ENCODE measurements around the gene EYA2.

The EYA2 gene

DNA sequence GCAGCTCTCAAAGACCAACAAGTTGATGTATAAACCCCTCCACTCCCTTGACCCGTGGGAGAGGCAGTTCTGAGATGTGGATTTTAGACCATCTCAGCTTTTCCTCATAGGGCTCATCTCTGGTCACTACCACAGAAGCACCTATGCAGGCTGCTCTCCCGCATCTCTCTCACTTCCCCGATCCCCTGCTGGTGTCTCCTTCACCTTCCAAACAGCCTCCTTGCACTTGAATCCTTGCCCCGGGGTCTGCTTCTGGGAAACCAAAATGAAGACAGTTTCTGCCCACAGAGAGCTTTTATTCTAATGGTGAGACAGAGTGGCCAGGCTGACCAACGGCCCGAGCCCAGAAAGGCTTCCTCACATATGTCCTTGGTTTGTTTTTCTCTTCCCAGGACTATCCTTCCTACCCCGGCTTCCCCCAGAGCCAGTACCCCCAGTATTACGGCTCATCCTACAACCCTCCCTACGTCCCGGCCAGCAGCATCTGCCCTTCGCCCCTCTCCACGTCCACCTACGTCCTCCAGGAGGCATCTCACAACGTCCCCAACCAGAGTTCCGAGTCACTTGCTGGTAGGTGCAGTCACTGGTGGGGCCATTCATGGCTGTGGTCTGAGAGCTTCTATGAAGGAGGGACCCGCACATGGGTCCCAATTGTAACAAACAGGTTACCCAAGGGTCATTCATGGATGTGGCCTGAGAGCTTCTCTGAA is 179.3 kb downstream of the EYA2 start:
- no peak for DNase-seq

DNA sequence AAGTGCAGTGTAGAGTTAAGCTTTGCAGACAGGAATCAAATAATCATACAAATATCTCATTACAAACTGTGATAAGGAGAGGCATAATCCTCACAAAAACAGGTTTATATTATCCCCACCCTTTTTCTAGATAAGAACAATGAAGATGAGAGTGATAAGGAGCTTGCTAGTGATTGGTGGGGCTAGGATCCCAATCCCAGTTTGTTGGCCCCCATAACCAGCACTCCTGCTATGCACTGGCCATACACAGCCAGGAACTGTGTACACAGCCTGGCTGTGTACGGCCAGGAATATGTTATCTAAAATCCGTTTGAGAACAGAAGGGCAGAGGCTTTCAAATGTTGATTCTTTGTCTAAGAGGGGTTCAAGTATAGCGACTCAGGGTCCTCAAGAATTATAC is 180.6 kb downstream of the EYA2 start:
- DNase-seq, result no peak

DNA sequence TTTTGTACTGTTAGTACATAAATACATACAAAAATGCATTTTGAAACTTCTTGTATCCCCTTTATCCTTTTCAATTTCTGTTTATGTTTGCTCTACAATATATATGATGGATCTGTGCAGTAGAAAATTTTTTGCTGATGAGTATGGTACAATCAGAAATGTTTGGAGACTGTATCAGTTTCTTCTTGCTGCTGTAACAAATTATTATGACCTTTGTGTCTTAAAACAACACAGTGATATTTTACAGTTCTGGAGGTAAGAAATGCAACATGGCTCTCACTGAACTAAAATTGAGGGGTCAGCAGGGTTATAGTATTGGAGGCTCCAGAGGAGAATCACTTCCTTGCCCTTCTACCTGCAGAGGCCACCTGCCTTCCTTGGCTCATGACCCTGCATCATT is 184.4 kb downstream of the EYA2 start:
- DNase-seq, result no peak

DNA sequence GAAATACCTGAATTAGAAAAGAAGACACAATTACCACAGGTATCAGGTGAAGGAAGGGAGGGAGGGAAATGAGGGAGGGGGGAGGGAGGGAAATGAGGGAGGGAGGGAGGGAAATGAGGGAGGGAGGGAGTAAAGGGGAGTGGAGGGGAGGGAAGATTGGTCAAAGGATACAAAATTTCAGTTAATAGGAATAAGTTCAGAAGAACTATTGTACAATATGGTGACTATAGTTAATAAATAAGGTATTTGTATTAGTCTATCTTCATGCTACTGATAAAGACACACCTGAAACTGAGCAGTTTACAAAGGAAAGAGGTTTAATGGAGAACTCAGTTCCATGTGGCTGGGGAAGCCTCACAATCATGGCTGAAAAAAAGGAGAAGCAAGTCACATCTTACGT is 185.7 kb downstream of the EYA2 start:
- DNase-seq, result no peak

DNA sequence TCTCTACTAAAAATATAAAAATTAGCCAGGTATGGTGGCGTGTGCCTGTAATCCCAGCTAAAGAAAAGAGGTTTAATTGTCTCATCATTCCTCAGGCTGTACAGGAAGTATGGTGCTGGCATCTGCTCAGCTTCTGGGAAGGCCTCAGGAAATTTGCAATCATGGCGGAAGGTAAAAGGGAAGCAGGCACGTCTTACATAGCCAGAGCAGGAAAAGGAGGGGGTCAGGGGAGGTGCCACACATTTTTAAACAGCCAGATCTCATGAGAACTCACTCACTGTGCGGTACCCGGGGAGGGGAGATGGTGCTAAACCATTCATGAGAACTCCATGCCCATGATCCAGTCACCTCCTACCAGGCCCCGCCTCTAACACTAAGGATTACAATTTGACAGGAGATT is 191.7 kb downstream of the EYA2 start:
- DNase-seq, result no peak

DNA sequence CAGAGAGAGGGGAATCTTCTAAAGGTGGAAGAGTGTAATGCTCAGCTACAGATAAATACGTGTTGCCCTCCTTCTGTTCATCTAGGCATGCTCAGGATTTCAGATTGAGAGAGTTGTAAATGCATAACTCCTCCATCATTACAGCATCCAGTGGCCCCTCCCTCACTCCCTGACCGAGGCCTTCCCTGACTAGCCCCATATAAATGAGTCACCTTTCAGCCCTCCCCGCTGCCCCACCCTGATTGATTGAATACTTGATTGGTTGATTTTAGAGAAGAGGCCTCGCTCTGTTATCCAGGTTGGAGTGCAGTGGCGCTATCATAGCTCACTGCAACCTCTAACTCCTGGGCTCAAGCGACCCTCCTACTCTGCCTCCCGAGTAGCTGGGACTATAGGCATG is 193.7 kb downstream of the EYA2 start:
- DNase-seq, result no peak

DNA sequence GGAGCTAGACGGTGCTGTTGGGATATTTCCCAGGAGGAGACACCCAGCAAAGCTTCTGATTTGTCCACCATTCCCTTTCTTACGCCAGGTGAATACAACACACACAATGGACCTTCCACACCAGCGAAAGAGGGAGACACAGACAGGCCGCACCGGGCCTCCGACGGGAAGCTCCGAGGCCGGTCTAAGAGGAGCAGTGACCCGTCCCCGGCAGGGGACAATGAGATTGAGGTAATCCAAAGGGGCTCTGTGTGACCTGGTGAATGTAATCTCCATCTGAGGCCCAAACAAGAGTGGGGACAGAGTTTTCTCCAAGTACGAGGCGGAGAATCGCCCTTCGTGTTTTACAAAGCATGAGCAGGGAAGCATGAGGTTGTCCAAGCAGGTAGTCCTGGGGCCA is 194.5 kb downstream of the EYA2 start:
- DNase-seq, result no peak

DNA sequence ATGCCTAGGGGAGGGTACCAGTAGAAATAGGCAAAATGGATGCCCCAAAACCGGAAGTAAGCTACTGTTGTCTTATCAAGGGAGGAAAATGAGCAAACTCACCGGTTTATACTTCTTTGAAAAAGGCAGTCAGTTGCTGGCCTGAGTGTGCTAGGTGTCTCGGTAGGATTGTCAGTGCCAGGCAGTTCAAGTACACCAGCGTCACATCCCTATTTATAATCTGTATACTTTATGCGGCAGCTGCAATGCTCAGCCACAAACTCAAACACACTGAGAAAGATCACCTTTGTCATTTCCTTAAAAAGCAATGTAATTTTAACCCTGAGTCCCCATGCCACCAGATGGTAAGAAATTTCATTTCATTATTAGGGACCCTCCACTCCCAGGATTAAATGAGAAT is 196.2 kb downstream of the EYA2 start:
- no peak for DNase-seq

DNA sequence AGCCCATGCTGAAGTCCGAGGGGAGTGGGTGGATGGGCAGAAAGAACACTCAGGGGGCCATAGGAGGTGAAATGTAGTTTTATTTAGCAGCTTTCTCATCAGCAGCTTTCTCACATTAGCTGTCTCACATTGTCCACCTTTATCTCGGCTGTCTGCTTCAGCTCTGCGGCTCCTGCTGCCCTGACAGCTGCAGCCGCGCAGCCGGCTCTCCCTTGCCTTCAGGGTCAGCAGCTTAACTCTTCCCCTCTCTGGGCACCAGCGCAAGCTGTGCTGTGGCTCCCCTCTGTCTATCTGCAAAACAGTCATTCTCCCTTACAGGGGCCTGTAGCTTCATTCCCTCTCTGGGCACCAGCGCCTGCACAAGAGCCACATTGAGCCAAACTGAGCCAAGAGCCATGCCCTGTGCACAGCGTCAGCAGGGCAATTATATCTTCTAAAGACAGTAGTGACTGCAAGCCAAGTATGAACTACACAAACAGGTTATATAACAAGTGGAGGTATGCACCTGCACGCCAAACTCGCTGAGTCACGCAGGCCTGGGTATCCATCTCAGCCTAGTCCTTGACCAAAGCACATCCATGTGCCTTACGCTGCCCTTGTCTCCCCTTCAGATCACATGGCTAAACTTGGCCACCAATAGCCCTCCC is 198.8 kb downstream of the EYA2 start:
- DNase-seq, result no peak

DNA sequence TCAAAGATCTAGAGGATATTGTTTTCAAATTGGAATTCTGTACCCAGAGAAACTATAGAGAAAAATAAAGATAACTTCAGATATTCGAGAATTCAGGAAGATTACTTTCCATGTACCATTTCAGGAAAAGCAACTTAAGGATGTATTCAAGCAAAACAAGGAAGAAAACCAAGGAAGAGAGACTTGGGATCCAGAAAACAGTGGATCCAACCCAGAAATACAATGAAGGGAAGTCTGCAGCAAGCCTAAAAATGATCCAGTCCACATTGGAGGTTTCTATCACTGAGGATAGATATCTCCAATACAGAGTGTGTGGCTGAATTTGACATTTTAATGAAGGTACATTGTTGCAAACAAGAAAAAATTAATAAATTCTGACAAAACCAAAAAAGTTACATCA is 201.0 kb downstream of the EYA2 start:
- DNase-seq, result no peak

DNA sequence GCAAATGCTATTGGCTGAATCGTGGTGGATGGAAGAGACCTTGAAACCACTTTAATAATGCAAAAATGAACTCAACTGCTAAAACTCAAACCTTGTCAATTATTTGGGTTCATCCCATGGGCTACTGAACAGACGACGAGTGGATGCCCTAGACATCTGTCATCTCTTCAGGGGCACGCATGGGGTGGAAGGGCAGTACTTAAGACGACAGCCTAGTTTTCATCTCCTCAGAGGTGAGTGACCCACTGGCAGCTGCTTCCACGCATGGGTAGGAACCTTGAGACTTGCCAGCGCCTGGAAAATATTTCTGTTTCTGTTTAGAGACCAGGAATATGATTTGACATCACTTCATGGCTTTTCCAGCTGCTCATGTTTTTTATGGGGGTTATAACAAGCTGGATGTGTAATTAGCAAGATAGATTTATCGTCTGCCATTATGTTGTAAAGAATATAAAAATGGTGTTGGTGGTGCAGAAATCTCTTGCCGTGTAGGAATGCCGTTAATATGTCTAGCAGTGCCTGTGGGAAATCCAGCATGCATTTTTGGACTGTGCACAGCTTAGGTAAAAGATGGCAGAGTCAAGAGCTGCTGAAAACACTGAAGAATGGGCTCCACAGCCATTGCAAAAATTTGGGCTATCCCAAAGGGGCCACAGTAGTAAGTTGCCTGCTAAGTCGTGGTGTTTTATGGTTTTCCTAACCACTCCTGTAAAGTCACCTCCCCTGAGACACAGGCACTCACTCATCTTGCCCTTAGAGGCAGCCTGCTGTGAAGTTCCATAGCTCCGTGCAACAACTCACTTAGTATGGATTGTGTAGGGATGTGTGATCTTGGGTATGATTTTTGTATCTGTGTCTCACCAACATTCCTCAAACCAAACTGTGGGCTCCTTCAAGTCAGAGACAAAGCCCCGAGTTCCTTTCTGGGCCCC is 203.3 kb downstream of the EYA2 start:
- no peak for DNase-seq

DNA sequence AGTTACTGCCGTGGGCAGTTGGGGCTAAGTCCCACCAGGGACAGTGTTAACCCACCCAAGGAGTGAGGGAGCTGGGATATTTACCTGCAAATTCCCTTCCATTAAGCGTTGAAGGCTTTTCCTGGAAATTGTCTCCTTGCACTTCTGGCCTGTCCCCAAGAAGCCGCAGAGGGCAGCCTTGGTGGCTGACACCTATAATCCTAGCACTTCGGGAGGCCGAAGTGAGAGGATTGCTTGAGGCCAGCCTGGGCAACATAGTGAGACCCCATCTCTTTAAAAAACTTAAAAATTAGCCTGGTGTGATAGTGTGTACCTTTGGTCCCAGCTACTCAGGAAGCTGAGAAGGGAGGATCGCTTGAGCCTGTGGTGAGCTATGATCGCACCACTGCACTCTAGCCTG is 204.4 kb downstream of the EYA2 start:
- no peak for DNase-seq

DNA sequence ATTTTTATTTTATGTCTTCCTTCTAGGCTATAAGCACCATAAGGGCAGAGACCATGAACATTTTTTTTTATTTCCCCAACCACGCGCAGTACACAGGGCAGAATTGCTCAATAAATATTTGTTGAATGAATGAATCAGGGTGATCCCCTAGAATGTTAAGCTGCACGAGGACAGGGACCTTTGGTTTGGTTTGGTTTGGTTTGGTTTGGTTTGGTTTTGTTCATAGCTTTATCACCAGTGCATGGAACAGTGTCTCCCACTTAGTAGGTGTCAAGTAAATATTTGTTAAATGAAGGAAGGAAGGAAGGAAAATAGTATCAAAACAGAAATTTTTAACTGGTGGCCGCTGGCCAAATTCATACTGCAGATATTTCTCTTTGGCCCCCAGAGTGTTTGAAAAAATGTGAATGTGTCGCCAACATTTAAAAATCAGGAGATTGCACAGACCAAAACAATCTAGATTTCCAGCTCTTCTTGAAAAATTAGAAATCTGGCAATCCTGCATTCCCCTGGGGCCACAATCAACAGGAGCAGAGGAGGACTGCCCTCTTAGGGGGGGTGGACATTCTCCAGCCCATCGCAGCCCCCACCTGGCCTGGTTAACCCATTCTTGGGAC is 205.3 kb downstream of the EYA2 start:
- DNase-seq, result no peak

DNA sequence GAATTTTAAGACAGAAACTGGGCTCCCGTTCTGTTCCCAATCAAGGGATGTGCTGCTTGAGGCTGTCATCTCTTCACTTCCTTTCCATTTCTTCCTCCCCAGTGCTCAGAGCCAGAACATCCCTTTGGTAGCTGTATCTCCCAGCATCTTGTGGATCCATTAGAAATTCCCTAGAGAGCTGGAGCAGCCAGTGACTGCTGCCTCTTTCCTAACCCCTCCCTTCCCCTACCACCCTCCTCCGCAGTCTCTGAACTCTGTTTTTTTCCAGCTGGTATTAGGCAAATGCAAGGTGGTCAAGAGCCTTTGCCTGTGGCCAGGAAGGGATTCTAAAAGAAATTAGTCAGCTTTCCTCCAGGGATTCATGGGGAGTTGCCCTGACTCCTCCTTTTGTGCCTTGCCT is 208.0 kb downstream of the EYA2 start:
- DNase-seq, result no peak

DNA sequence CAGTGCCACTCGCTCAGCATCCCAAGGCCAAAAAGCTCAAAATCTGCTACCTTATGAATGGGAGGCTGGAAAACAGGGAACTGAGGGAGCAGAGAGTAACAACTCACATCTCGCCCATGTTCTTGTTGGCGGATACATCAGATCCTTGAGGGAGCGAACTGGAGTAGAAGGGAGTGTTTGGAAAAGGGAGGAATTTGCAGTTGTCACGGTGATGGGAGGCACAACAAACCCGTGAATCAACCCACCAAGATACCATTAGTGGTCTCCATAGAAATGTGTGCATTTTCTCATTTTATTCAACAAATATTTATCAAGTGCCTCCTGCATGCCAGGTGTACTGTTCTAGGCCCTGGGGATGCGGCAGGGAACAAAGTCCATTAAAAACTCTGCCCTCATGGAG is 212.1 kb downstream of the EYA2 start:
- no peak for DNase-seq

DNA sequence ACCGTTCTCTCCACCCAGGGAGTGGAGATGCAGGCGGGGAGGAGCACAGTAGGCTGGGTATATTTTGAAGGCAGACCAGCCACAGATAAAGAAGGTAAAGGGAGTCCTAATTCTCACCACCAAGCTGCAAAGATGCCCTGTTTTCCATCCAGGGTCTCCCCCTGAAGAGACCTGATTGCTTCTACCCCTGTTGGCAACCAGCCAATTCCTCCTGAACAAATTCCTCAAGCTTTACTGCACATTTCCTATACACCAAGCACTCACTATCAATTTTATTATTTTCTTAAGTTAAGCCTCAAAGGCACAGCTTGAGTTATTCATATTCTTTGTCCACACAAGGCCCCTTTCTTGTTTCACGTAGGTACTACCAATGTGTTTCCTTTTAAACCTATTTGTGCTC is 214.4 kb downstream of the EYA2 start:
- no peak for DNase-seq

DNA sequence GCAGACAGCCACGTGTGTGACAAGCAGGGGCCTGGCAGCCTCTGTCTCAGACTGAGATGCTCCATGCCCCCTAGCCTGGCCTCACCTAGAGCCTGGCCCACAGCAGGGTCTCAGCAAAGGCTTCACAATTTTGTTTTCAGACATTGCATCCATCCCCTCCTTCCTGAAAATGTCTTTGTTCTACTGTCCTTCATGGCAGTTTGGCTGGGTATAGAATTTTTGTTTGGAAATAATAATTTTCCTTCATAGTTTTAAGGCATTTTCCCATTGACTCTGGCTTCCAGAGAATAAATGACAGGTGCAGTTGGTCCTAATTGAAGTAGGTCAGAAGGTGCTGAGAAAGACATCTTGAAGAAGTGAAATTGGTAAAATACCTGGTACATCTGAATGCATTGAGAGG is 216.2 kb downstream of the EYA2 start:
- DNase-seq, result no peak

DNA sequence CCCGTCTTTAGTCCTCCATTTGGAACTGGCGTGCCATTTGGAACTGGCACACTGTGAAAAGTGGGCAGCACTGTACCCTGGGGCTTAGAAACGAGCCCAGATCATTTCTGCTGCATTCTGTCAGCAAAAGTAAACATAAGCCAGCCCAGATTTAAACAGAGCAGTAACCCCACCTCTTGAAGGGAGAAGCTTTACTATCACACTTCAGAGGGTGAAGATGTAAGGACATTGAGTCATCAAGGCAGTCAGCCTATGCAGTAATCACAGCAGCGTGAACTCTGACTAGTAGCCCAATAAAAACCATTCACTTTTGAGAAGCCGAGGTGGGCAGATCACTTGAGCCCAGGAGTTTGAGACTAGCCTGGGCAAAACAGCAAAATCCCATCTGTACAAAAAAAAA is 216.9 kb downstream of the EYA2 start:
- no peak for DNase-seq

DNA sequence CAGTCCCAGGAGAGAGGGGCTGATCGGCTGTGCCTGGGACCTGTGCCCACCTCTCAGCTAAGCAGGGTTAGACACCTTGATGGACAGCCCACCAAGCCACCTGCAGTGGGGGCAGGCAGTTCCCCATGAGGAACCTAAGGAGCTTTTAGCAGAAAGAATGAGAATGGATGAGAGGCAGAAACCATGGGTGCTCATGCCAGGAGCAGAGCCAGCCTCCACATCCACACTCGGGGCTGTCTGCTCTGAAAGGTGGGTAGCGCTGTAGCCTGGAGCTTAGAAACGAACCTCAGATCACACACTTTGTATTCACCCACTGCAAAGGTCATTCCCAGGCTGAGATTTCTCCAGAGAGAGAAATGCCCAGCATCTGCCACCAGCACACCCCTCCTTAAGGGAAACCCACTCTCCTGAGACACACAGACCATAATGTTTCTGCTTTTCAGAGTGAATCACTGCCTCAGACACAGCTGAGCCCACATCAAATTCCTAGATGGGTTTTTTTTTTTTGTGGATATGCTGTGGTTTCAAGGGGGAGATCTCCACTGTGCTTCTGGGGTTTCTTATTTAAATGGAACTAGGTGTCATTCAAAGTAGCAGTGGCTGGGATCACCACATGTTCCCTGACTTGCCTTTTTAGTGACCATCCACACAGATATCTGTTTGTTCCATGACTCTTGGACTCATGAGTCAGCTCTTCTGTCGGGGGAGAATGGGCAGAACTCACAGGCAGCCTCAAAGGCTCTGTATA is 218.9 kb downstream of the EYA2 start:
- DNase-seq, result no peak

DNA sequence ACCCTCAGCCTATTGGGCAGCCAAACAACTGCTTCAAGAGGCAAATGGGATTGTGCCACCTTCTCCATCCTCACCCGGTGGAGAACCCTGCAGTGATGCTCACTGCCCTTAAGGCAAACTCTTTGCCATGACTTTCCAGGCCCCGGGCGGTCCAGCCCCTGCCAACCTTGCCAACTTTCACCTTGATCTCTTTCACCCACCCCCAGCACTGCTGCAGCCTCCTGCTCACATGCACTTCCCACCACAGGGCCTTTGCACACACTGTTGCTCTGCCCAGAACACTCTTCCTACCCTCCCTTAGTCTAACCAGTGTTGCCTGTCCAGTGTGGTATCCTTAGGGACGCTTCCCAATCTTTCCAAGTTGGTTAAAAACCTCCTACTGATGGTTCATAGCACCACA is 221.1 kb downstream of the EYA2 start:
- no peak for DNase-seq

DNA sequence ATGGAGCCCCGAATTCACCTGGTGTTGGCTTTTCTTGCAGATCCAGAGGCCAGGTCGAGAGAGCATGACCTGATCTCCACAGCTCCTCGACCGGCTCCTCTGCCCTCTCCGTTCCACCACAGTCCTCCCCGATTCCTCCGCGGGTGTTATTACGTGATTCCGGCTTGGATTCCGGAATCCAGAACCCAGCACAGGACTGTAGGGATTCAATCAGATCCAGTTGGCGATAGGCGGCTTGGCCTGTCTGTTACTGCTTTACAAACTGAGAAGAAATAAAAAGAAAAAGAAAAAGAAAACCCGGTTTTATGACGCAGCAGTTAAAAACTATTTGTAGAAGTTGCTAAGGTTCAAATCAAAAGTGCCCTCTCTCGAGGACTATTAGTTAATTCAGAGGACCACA is 222.7 kb downstream of the EYA2 start:
- DNase-seq, result no peak

DNA sequence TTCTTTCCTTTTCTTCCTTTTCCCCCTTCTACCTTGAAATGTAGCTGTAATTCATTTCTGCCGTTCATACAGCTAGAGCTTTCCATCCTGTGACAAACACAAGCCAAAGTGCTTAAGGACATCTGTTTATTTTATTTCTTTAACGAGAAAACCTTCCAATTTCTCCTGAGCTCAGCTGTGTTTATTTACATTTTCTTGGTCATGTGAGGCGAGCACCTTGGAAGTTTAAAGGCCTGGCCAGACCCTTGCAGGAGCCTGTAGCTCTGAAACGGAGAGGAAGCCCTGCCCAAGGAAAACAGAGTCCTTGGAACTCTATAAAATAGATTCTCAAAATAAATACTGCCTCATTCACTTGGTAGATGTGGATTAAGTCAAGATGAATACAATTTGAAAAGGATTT is 223.1 kb downstream of the EYA2 start:
- DNase-seq, result no peak

DNA sequence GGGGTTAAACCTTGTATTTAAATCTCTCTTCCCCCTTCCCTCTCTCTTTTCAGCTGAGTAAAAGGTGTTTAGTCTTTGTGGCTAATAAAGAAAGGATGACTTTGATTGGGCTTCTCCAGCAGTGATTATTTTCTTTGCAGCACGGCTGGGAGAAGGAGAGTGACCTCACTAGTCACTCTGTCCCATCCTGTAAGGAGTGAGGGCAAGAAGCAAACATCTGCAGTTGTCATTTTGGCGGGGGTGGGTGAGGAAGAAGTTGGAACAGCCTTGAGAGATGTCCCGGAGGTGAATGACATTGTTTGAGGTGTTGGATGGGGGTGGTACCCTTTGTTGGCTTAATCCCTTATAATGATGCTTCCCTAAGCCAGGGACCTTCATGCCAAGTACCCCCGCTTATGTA is 223.6 kb downstream of the EYA2 start:
- no peak for DNase-seq

Data from activated T-cell treated with anti-CD3 and anti-CD28 coated beads, Interleukin-2, amount 50 U/mL, for 48 hours (primary cell).